Transverse colon (tissue), 4 donors: ENCODE data around the gene RAX. TPM values are rescaled to one million over a fixed set of nuclear protein-coding genes. Genes with fewer than 3 reads are reported as not detected.

Experiments
- DNase-seq: peaks from one replicate; pipeline ENCODE4 v3.0.0-alpha.2; 2019
- H3K27ac ChIP-seq, 4 donors: fragments of 200-600 bp; sonication (generic); 2 replicates each; pipeline ENCODE4 v1.5.1; 2016 to 2018; ENCODE audit warnings: inconsistent platforms in 4 of 4
- H3K27me3 ChIP-seq: fragments of 200-600 bp; sonication (generic); 2 replicates; pipeline ENCODE4 v1.5.1; 2017; ENCODE audit warnings: inconsistent platforms
- H3K36me3 ChIP-seq, 4 donors: fragments of 200-600 bp; sonication (generic); 2 replicates each; pipeline ENCODE4 v1.5.1; 2017 to 2019; ENCODE audit warnings: inconsistent platforms in 4 of 4
- H3K4me1 ChIP-seq, 4 donors: fragments of 200-600 bp; sonication (generic); 2 replicates each; pipeline ENCODE4 v1.5.1; 2017 to 2020; ENCODE audit warnings: inconsistent platforms in 4 of 4
- H3K4me3 ChIP-seq, 4 donors: fragments of 200-600 bp; sonication (generic); 1 replicate in 1 of 4; 2 replicates in 3 of 4; pipeline versions ENCODE4 v1.5.1 to v1.6.1; 2017 to 2019; ENCODE audit warnings: inconsistent platforms in 4 of 4
- H3K9me3 ChIP-seq, 2 donors: fragments of 200-600 bp; sonication (generic); 2 replicates each; pipeline ENCODE4 v1.5.1; 2017 to 2019; ENCODE audit warnings: inconsistent platforms in 2 of 2
- EP300 ChIP-seq: sonication (generic); formaldehyde crosslinking; IDR thresholded peaks from one replicate; pipeline ENCODE4 v1.6.1; 2017; ENCODE audit warnings: antibody characterized with exemption, low read depth
- POLR2A ChIP-seq: fragments of 450-650 bp; IDR thresholded peaks from one replicate; pipeline ENCODE4 v1.6.1; 2016; ENCODE audit warnings: antibody characterized with exemption, mild to moderate bottlenecking, moderate library complexity
- POLR2AphosphoS5 ChIP-seq, 3 donors: sonication (generic); formaldehyde crosslinking; IDR thresholded peaks; one replicate each; pipeline ENCODE4 v1.6.1; 2016; ENCODE audit warnings: antibody characterized with exemption in 3 of 3
- WGBS, 2 donors: methylation state at CpG; one replicate each; pipeline ENCODE4 v1.1.5; 2018; ENCODE audit warnings: low coverage in 1 of 2; 5-methylcytosine and 5-hydroxymethylcytosine counted together
- in situ Hi-C, 4 donors: fragments of 200-750 bp; cut with MboI; loops; one replicate each; pipeline versions ENCODE4 v1.15.0 to v1.15.1; 2017; ENCODE audit warnings: low sequenced_read_pairs in 3 of 4, low pct_ligation_motif_present in 1 of 4, low pct_unique_long_range_greater_than_20kb in 1 of 4
- intact Hi-C: fragments of 100-400 bp; cut with DNase I; formaldehyde crosslinking; loops from one replicate; pipeline ENCODE4 v1.15.1; 2023; ENCODE audit warnings: low total_unique reads
- total RNA-seq, 4 donors: library from RNA; depleted of rRNA; stranded (reverse); fragments of >200 nt; gene quantifications; one replicate each; pipeline ENCODE4 v1.1.0, GENCODE V29; 2016
- TF ChIP-seq, protein P1 (sequence below), 5 experiments: fragments of 200-600 bp in 3 of 5; fragments of 450-650 bp in 2 of 5; sonication (generic) in 3 of 5; IDR thresholded peaks; 1 replicate in 2 of 5; 2 replicates in 3 of 5; pipeline ENCODE4 v1.5.1; 2016 to 2017; ENCODE audit warnings: antibody characterized with exemption in 5 of 5, inconsistent platforms in 3 of 5, mild to moderate bottlenecking in 2 of 5, moderate library complexity in 1 of 5

The RAX gene
- total RNA-seq, result not detected

DNA sequence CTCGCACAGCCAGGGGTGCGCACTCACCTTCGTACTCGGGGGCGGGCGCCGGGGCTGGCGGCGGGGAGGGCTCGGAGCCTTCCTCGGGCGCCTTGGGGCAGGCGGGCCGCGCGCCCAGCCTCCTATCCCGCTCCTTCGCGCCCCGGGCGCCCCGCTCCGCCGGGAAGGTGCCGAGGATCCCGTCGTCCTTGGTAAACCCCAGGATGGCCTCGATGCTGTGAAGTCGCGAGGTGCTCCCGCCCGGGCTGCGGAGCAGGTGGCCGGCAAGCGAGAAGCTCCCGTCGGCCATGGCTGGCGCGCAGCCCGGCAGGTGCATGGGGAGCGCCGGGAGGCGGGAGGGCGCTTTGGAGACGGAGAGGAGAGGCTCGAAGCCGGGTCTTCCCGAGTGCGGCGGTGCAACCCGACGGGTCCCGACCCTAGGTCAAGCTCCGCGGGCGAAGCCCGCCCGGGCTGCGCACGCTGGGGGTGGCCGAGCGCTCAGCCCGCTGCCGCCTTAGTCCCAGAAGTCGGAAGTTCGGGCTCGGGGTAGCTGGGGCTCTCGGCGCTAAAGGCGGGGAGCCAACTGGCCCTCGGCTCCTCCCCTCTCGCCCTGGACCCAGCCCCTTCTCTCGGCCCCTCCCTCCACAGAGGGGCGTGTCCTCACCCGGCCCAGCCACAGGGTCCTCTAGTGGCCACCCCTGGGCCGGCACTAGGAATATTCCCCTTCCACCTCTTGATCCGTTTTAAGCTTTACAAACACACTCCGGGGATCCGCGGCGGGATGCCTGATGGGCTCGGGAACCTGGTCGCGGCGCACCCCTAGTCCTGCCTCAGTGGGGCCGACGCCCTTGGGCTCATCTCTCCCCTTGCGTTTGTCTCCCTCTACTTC lies at the start of gene RAX:
Gene RAX (minus strand): TSS at position 564 of the 868 bp plus-strand sequence. CDS start 248 bp downstream, at position 316.
- intact Hi-C loops (no loop called here), in situ Hi-C loops (no loop called here)
- peak within 1 kb of the TSS in 2 of 4 donors; percentile 7 to 40 for H3K4me3 ChIP-seq
- no peaks in the 10 kb centered on the region for H3K9me3 ChIP-seq
- H3K27ac ChIP-seq, result no peak within 1 kb of the TSS
- WGBS, 2 donors, result 39% methylated on average over 81 of the region's 88 CpGs; no CpG with 5 or more reads in 1 of the 2 donors
- TF ChIP-seq, protein P1, sequence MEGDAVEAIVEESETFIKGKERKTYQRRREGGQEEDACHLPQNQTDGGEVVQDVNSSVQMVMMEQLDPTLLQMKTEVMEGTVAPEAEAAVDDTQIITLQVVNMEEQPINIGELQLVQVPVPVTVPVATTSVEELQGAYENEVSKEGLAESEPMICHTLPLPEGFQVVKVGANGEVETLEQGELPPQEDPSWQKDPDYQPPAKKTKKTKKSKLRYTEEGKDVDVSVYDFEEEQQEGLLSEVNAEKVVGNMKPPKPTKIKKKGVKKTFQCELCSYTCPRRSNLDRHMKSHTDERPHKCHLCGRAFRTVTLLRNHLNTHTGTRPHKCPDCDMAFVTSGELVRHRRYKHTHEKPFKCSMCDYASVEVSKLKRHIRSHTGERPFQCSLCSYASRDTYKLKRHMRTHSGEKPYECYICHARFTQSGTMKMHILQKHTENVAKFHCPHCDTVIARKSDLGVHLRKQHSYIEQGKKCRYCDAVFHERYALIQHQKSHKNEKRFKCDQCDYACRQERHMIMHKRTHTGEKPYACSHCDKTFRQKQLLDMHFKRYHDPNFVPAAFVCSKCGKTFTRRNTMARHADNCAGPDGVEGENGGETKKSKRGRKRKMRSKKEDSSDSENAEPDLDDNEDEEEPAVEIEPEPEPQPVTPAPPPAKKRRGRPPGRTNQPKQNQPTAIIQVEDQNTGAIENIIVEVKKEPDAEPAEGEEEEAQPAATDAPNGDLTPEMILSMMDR (IDR thresholded peaks at IDR 0.05), result no peak
- TF ChIP-seq EP300 (no peak), POLR2A (no peak), POLR2AphosphoS5 (IDR thresholded peaks at IDR 0.05) (no peak)
- H3K27me3 ChIP-seq, result peaks cover 98% of the 10 kb centered on the region
- no peaks in the 10 kb centered on the region for H3K36me3 ChIP-seq
- peaks cover 7 to 28% (median 17%) of the 10 kb centered on the region in 4 donors for H3K4me1 ChIP-seq
- DNase-seq, result no peak

DNA sequence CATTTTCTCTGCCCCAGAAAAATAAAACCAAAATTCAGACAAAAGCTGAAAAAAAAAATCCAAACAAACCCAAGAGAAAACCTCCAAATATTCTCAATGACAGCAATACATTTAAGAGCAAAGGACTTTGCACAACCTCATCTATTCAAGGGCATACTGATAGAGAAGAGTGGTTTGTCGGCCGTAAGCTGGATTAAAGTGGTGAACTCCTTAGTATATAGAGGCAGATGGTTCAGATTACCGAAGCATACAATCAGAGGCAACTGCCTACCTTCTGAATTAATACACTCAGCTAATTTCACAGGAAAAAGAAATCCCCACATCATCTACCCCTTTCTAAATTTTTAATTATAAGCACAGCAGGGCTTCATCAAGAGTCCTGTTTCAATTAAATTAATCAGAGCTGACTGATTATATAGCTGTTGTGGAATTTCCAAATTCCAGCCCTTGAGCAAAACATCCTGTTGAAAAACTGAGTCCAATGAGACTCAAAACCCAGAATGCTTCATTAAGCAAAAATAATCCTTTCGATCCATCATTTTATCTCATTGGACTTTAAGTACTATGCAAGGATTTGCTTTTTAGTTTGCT lies 45.3 kb upstream of the RAX start, which contains the start of gene CPLX4:
Gene CPLX4 (minus strand): TSS at position 190 of the 591 bp plus-strand sequence. CDS start 187 bp downstream, at position 3.
- no peaks in the 10 kb centered on the region for H3K36me3 ChIP-seq
- in situ Hi-C loops, result no loop called here
- no peak for TF ChIP-seq POLR2AphosphoS5 (IDR thresholded peaks at IDR 0.05)
- TF ChIP-seq EP300, result no peak
- no peak for TF ChIP-seq POLR2A
- TF ChIP-seq, protein P1 (IDR thresholded peaks at IDR 0.05), result no peak

DNA sequence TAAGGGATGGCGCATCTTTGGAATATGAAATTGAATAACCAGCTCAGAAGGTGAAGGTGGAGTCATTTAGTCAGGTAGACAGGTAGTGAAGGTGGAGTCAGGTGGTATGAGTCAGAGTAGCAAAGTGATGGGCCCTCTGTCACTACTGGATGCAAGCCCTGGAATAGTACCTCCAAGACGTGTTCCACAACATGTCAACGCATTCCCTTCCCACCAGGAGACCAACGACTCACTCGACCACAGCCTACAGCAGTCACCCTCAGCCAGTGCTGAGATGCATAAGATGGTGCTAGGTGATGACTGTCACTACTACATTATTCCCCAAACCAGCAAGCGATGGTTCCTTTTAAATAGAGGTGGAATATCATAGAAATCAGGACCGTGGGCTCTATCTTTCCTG lies 38.4 kb upstream of the RAX start:
- Histone ChIP-seq H3K9me3 (no peaks in the 10 kb centered on the region), H3K4me1 (peaks cover 0 to 11% (median 2%) of the 10 kb centered on the region in 4 donors), H3K27ac (no peak overlapping the region), H3K4me3 (no peak overlapping the region), H3K36me3 (no peaks in the 10 kb centered on the region), H3K27me3 (peaks cover 42% of the 10 kb centered on the region)
- TF ChIP-seq POLR2A (no peak), POLR2AphosphoS5 (IDR thresholded peaks at IDR 0.05) (no peak), EP300 (no peak)
- TF ChIP-seq, protein P1 (IDR thresholded peaks at IDR 0.05), result no peak
- intact Hi-C loops (no loop called here), in situ Hi-C loops (loop anchor here in 1 of 4 donors (5.0 kb wide), 1 partner anchor 86 kb away; no protein-coding TSS in a partner anchor)
- 92% methylated on average over 2 to 7 of the region's 7 CpGs for WGBS, 2 donors
- no peak for DNase-seq

More for the DNA sequence above, 45.3 kb upstream of the RAX start, which contains the start of gene CPLX4:
- Histone ChIP-seq H3K27me3 (peaks cover 3% of the 10 kb centered on the region), H3K27ac (no peak within 1 kb of the TSS), H3K4me1 (no peaks in the 10 kb centered on the region), H3K4me3 (no peak within 1 kb of the TSS), H3K9me3 (no peaks in the 10 kb centered on the region)
- no peak for DNase-seq
- intact Hi-C loops, result no loop called here
- WGBS, 2 donors, result 84 to 95% methylated on average over 4 of the region's 4 CpGs

DNA sequence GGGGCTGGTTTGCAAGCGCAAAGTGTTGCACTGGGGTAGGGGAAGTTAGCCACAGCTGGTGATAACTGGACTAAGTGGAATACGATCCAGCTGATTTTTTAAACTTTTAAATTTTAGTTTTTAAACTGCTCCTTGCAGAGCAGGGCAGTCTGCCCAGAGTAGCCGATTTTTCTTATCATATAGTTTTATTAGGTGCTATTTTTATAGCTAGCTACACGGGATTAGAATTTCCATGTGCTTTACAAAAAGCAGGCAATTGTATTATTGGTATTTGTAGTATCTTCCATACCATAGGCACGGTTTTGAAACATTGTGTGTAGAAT lies 35.6 kb upstream of the RAX start:
- intact Hi-C loops (no loop called here), in situ Hi-C loops (no loop called here)
- WGBS, 2 donors, result 4 to 9% methylated on average over 4 to 5 of the region's 5 CpGs

More for the DNA sequence above, 35.6 kb upstream of the RAX start:
- no peaks in the 10 kb centered on the region for H3K9me3 ChIP-seq
- H3K27me3 ChIP-seq, result peaks cover 56% of the 10 kb centered on the region
- H3K4me1 ChIP-seq, result peaks cover 0 to 11% (median 2%) of the 10 kb centered on the region in 4 donors
- H3K4me3 ChIP-seq, result peak overlapping the region in 2 of 4 donors; percentile 16 to 41
- H3K36me3 ChIP-seq, result no peaks in the 10 kb centered on the region
- no peak overlapping the region for H3K27ac ChIP-seq
- TF ChIP-seq POLR2AphosphoS5 (IDR thresholded peaks at IDR 0.05), result no peak
- no peak for DNase-seq
